ENCODE results near the gene RAD51B. TPM values are rescaled to one million over a fixed set of nuclear protein-coding genes. Genes with fewer than 3 reads are reported as not detected.

The RAD51B gene
- total and polyA plus RNA-seq, 2 of the 13 experiments (the other 11 are each of a cell fraction or from before 2014, with no cell fraction given), result 7.0 to 9.5 TPM

- H3K27ac ChIP-seq (ENCODE audit: extremely low read length, insufficient read depth, low read length), result no peak overlapping the region
- in situ Hi-C loops (cut with HindIII; ENCODE audit: extremely low pct_ligation_motif_present, low pct_unique_long_range_greater_than_20kb) (no loop called here), intact Hi-C loops (cut with micrococcal nuclease; ENCODE audit: unreplicated experiment) (no loop called here)
- no peak overlapping the region for H3K9ac ChIP-seq (ENCODE audit: insufficient read depth, low read depth, low read length)
- POLR2A ChIA-PET, result no interaction called here
- H2AFZ ChIP-seq (ENCODE audit: low read length), result no peak overlapping the region
- CTCF ChIA-PET (ENCODE audit: low intra/inter-chr PET ratio, low total read pairs), result no interaction called here
- DNase-seq (ENCODE audit: low spot score) (no peak), ATAC-seq (no peak), FAIRE-seq (no peak)
- peaks cover 26% of the 10 kb centered on the region for H3K4me1 ChIP-seq (ENCODE audit: insufficient read depth, low read length)
- TF ChIP-seq TBL1XR1 (IDR thresholded peaks at IDR 0.05; ENCODE audit: borderline replicate concordance, low read length, partially characterized antibody) (no peak), ZNF784 (CRISPR knock-in tag; IDR thresholded peaks at IDR 0.05; ENCODE audit: borderline replicate concordance) (no peak), HNRNPK (IDR thresholded peaks at IDR 0.05; ENCODE audit: low read depth, low read length, poor library complexity, severe bottlenecking) (no peak), KDM2A (CRISPR knock-in tag; IDR thresholded peaks at IDR 0.05; ENCODE audit: borderline replicate concordance, low read depth) (no peak), MAZ (IDR thresholded peaks at IDR 0.05; ENCODE audit: borderline replicate concordance, low read depth, low read length) (no peak), MAZ (CRISPR knock-in tag; IDR thresholded peaks at IDR 0.05; ENCODE audit: low read depth) (no peak), SP1 (IDR thresholded peaks at IDR 0.05) (no peak), SP1 (CRISPR knock-in tag; IDR thresholded peaks at IDR 0.05) (no peak), ZNF232 (CRISPR knock-in tag; IDR thresholded peaks at IDR 0.05; ENCODE audit: borderline replicate concordance) (no peak), ZSCAN20 (CRISPR knock-in tag; IDR thresholded peaks at IDR 0.05; ENCODE audit: borderline replicate concordance) (no peak), STAT5B (CRISPR knock-in tag; IDR thresholded peaks at IDR 0.05) (no peak), JUN (CRISPR knock-in tag; IDR thresholded peaks at IDR 0.05) (no peak), NFE2L2 (IDR thresholded peaks at IDR 0.05; ENCODE audit: low read length) (no peak), ZNF451 (CRISPR knock-in tag; IDR thresholded peaks at IDR 0.05) (no peak)
- no peaks in the 10 kb centered on the region for H3K9me3 ChIP-seq (ENCODE audit: low read length)
- no peak overlapping the region for H3K4me2 ChIP-seq (ENCODE audit: low read depth, low read length)
- BruUV-seq (replicated peaks), result no TSS peak
- H3K79me2 ChIP-seq (ENCODE audit: insufficient read depth, low read length), result no peaks in the 10 kb centered on the region
- no peaks in the 10 kb centered on the region for H3K36me3 ChIP-seq (replicated peaks in 1 of 2; ENCODE audit: control insufficient read depth in 1 of 2, insufficient read depth in 2 of 2, low read length in 2 of 2)
- H3K27me3 ChIP-seq (ENCODE audit: control insufficient read depth in 1 of 2, insufficient read depth in 2 of 2, low read length in 2 of 2), result no peaks in the 10 kb centered on the region
- H3K4me3 ChIP-seq (replicated peaks in 1 of 3; ENCODE audit: insufficient read depth in 1 of 3, low read depth in 2 of 3, low read length in 3 of 3), result no peak overlapping the region
- H4K20me1 ChIP-seq (ENCODE audit: insufficient read depth, low read length), result no peaks in the 10 kb centered on the region
- WGBS (ENCODE audit: low lambda C conversion rate), result 77% methylated on average over 1 of the region's 1 CpG
Measured at GRCh38 chr14:68358500-68358899, 538.9 kb downstream of the RAD51B start.

Measured in HepG2 (cell line).